Measurements from ENCODE around the gene PCDHGB4. TPM values are rescaled to one million over a fixed set of nuclear protein-coding genes. Genes with fewer than 3 reads are reported as not detected.

PCDHGB4 gene
- total RNA-seq, 4 donors from 2014 or later = 1.2 to 3.8 (median 2.8) TPM

DNA sequence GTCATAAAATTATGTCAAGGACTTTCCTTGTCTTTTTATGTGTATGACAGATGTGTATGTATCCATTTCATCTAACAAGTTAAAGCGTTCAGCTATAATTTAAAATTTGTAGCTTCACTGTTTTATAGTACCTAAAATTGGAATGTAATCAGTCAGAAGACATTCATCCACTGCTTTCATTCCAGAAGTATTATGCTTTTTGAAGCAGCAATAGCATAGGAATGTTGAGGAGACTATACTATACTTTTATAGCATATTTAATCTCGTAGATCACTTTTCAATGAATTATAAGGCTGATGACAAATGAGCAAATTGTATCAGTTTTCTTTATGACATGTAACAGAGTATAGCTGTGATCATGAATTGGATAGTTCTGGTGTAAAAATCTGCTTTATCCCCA lies 49.7 kb downstream of the PCDHGB4 start:
- Histone ChIP-seq H3K9me3 (peaks cover 10 to 100% (median 70%) of the 10 kb centered on the region in 3 donors), H3K27ac (no peak overlapping the region), H3K36me3 (no peaks in the 10 kb centered on the region), H3K27me3 (no peaks in the 10 kb centered on the region), H3K4me1 (no peaks in the 10 kb centered on the region), H3K4me3 (no peak overlapping the region)
- WGBS, 2 donors = 89 to 98% methylated on average over 2 of the region's 2 CpGs
- intact Hi-C loops (cut with DNase I) = no loop called here
- no peak for TF ChIP-seq POLR2A (IDR thresholded peaks at IDR 0.05)
- TF ChIP-seq, protein P1, sequence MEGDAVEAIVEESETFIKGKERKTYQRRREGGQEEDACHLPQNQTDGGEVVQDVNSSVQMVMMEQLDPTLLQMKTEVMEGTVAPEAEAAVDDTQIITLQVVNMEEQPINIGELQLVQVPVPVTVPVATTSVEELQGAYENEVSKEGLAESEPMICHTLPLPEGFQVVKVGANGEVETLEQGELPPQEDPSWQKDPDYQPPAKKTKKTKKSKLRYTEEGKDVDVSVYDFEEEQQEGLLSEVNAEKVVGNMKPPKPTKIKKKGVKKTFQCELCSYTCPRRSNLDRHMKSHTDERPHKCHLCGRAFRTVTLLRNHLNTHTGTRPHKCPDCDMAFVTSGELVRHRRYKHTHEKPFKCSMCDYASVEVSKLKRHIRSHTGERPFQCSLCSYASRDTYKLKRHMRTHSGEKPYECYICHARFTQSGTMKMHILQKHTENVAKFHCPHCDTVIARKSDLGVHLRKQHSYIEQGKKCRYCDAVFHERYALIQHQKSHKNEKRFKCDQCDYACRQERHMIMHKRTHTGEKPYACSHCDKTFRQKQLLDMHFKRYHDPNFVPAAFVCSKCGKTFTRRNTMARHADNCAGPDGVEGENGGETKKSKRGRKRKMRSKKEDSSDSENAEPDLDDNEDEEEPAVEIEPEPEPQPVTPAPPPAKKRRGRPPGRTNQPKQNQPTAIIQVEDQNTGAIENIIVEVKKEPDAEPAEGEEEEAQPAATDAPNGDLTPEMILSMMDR (IDR thresholded peaks at IDR 0.05) = no peak
- DNase-seq = no peak

DNA sequence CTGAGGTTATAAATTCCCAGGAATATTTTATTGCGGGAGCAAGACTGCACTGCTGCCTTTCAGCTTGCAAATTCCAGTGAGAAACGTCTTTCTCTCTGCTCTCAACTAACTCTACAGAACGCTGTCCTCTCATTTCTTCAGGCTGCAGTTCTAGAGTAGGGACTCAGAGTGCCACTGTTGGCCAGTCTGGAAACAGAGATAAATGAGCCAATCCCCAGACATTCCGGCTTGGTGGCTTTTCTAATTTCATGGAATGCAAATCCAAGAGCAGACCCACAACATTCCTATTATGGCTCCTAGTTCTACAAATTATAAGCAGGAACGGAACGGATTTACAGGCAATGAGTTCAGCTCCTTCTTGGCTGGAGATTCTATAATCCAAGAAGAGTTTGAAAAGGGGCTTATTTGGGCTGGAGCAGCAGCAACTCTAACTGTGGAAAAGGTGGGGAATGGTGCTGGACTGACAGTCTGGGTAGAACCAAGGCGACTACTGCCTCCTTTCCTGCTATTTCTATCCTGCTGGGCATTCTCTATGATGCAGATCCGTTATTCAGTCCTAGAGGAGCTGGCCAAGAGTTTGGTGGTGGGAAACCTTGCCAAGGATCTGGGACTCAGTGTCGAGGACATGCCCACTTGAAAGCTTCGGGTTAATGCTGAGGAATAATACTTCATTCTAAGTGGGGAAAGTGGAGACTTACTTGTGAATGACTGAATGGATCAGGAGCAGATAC lies 52.1 kb downstream of the PCDHGB4 start:
- H3K9me3 ChIP-seq = peaks cover 5 to 89% (median 53%) of the 10 kb centered on the region in 3 donors

More for the DNA sequence above, 52.1 kb downstream of the PCDHGB4 start:
- H3K27me3 ChIP-seq = no peaks in the 10 kb centered on the region
- TF ChIP-seq POLR2A (IDR thresholded peaks at IDR 0.05) = no peak
- H3K27ac ChIP-seq = no peak overlapping the region
- 63 to 71% methylated on average over 10 of the region's 10 CpGs for WGBS, 2 donors
- no peak for DNase-seq
- intact Hi-C loops (cut with DNase I) = no loop called here
- H3K4me3 ChIP-seq = no peak overlapping the region
- no peaks in the 10 kb centered on the region for H3K36me3 ChIP-seq
- H3K4me1 ChIP-seq = no peaks in the 10 kb centered on the region

Other genes with a start within 250 kb of the PCDHGB4 start
- under 1 TPM in 1 of 4 donors, not detected in 3; 0.19 TPM for gene PCDHB6, start 237.6 kb upstream of the PCDHGB4 start, total RNA-seq
- under 1 TPM in 3 of 4 donors, not detected in 1; 0.76 to 0.95 (median 0.87) TPM for gene PCDHB7, start 215.1 kb upstream of the PCDHGB4 start, total RNA-seq
- under 1 TPM in 3 of 4 donors, not detected in 1; 0.09 to 0.38 (median 0.32) TPM for gene PCDHB8, start 209.9 kb upstream of the PCDHGB4 start, total RNA-seq
- 1 to 10 TPM in 1 of 4 donors, under 1 TPM in 3; 0.11 to 1.3 (median 0.61) TPM for gene PCDHB16, start 205.3 kb upstream of the PCDHGB4 start, total RNA-seq
- gene PCDHB9, start 200.5 kb upstream of the PCDHGB4 start, total RNA-seq = under 1 TPM in 3 of 4 donors, not detected in 1; 0.30 to 0.57 (median 0.44) TPM
- 1 to 10 TPM in 2 of 4 donors, under 1 TPM in 2; 0.26 to 1.3 (median 0.76) TPM for gene PCDHB10, start 195.3 kb upstream of the PCDHGB4 start, total RNA-seq
- gene PCDHB11, start 188.1 kb upstream of the PCDHGB4 start, total RNA-seq = 1 to 10 TPM in 1 of 4 donors, under 1 TPM in 3; 0.26 to 2.1 (median 0.49) TPM
- 1 to 10 TPM in 3 of 4 donors, under 1 TPM in 1; 0.22 to 2.6 (median 1.6) TPM for gene PCDHB12, start 179.0 kb upstream of the PCDHGB4 start, total RNA-seq
- gene PCDHB13, start 173.8 kb upstream of the PCDHGB4 start, total RNA-seq = 1 to 10 TPM; 2.0 to 2.7 (median 2.3) TPM
- gene PCDHB14, start 164.4 kb upstream of the PCDHGB4 start, total RNA-seq = 1 to 10 TPM; 1.5 to 2.9 (median 2.4) TPM
- 1 to 10 TPM in 2 of 4 donors, under 1 TPM in 2; 0.09 to 1.3 (median 1.0) TPM for gene PCDHB15, start 142.3 kb upstream of the PCDHGB4 start, total RNA-seq
- 1 to 10 TPM in 1 of 4 donors, under 1 TPM in 3; 0.29 to 2.2 (median 0.87) TPM for gene SLC25A2, start 83.6 kb upstream of the PCDHGB4 start, total RNA-seq
- 10 to 100 TPM; 29.8 to 42.3 (median 35.6) TPM for gene TAF7, start 66.9 kb upstream of the PCDHGB4 start, total RNA-seq
- gene PCDHGA1, start 57.2 kb upstream of the PCDHGB4 start, total RNA-seq = under 1 TPM; 0.19 to 0.66 (median 0.34) TPM
- gene PCDHGA2, start 48.9 kb upstream of the PCDHGB4 start, total RNA-seq = 1 to 10 TPM in 1 of 4 donors, under 1 TPM in 3; 0.15 to 2.9 (median 0.61) TPM
- 1 to 10 TPM in 1 of 4 donors, under 1 TPM in 3; 0.45 to 1.5 (median 0.52) TPM for gene PCDHGA3, start 43.9 kb upstream of the PCDHGB4 start, total RNA-seq
- 1 to 10 TPM in 3 of 4 donors, under 1 TPM in 1; 0.29 to 1.9 (median 1.5) TPM for gene PCDHGB1, start 37.6 kb upstream of the PCDHGB4 start, total RNA-seq
- gene PCDHGA4, start 32.7 kb upstream of the PCDHGB4 start, total RNA-seq = 1 to 10 TPM in 2 of 4 donors, under 1 TPM in 2; 0.12 to 2.9 (median 1.1) TPM
- 1 to 10 TPM in 3 of 4 donors, under 1 TPM in 1; 0.09 to 2.9 (median 1.8) TPM for gene PCDHGB2, start 27.7 kb upstream of the PCDHGB4 start, total RNA-seq
- 1 to 10 TPM in 3 of 4 donors, under 1 TPM in 1; 0.38 to 2.3 (median 1.8) TPM for gene PCDHGA5, start 23.5 kb upstream of the PCDHGB4 start, total RNA-seq
- gene PCDHGB3, start 17.5 kb upstream of the PCDHGB4 start, total RNA-seq = 1 to 10 TPM in 3 of 4 donors, under 1 TPM in 1; 0.26 to 2.7 (median 2.2) TPM
- gene PCDHGA6, start 13.8 kb upstream of the PCDHGB4 start, total RNA-seq = 1 to 10 TPM in 3 of 4 donors, under 1 TPM in 1; 0.76 to 2.9 (median 2.0) TPM
- 1 to 10 TPM in 3 of 4 donors, under 1 TPM in 1; 0.32 to 3.2 (median 2.5) TPM for gene PCDHGA7, start 5.0 kb upstream of the PCDHGB4 start, total RNA-seq
- gene PCDHGA8, start 4.9 kb downstream of the PCDHGB4 start, total RNA-seq = 1 to 10 TPM in 3 of 4 donors, under 1 TPM in 1; 0.41 to 1.7 (median 1.4) TPM
- 1 to 10 TPM; 5.5 to 7.5 (median 6.7) TPM for gene PCDHGB5, start 10.2 kb downstream of the PCDHGB4 start, total RNA-seq
- 1 to 10 TPM; 3.8 to 5.5 (median 5.1) TPM for gene PCDHGA9, start 15.1 kb downstream of the PCDHGB4 start, total RNA-seq
- gene PCDHGB6, start 20.3 kb downstream of the PCDHGB4 start, total RNA-seq = 1 to 10 TPM; 1.4 to 5.7 (median 4.2) TPM
- gene PCDHGA10, start 25.3 kb downstream of the PCDHGB4 start, total RNA-seq = 1 to 10 TPM; 4.1 to 8.0 (median 7.3) TPM
- gene PCDHGB7, start 30.0 kb downstream of the PCDHGB4 start, total RNA-seq = 10 to 100 TPM in 1 of 4 donors, 1 to 10 TPM in 3; 4.1 to 10.9 (median 5.8) TPM
- gene PCDHGA11, start 33.4 kb downstream of the PCDHGB4 start, total RNA-seq = 1 to 10 TPM; 1.1 to 4.2 (median 3.5) TPM
- gene PCDHGA12, start 42.8 kb downstream of the PCDHGB4 start, total RNA-seq = 1 to 10 TPM; 2.0 to 8.0 (median 2.5) TPM
- gene PCDHGC3, start 88.3 kb downstream of the PCDHGB4 start, total RNA-seq = 10 to 100 TPM; 36.6 to 52.5 (median 38.6) TPM
- 1 to 10 TPM in 3 of 4 donors, under 1 TPM in 1; 0.21 to 3.3 (median 2.1) TPM for gene PCDHGC4, start 97.3 kb downstream of the PCDHGB4 start, total RNA-seq
- gene PCDHGC5, start 101.4 kb downstream of the PCDHGB4 start, total RNA-seq = 1 to 10 TPM in 3 of 4 donors, under 1 TPM in 1; 0.26 to 1.7 (median 1.5) TPM
- 100 to 1,000 TPM in 3 of 4 donors, 10 to 100 TPM in 1; 63.0 to 157 (median 124) TPM for gene DIAPH1, start 231.3 kb downstream of the PCDHGB4 start, total RNA-seq
- 10 to 100 TPM; 33.0 to 60.8 (median 40.4) TPM for gene HDAC3, start 249.2 kb downstream of the PCDHGB4 start, total RNA-seq
- gene RELL2, start 249.3 kb downstream of the PCDHGB4 start, total RNA-seq = 10 to 100 TPM in 1 of 4 donors, 1 to 10 TPM in 3; 4.3 to 10.4 (median 6.4) TPM

Measured in esophagus squamous epithelium (tissue), 5 donors.